RWPE2 (cell line): ENCODE measurements around the gene HMGA1.

Experiments
- ATAC-seq: fragments of 200-7000 bp; cut with Tn5 transposase; 3 replicates; pipeline ENCODE4 v1.9.1; 2021; ENCODE audit warnings: low read depth
- DNase-seq: peaks from one replicate; pipeline ENCODE4 v3.0.0-alpha.2; 2020; ENCODE audit warnings: low spot score
- H3K27ac ChIP-seq: fragments of 450-650 bp; 2 replicates; pipeline ENCODE4 v1.5.1; 2017; ENCODE audit warnings: mild to moderate bottlenecking; ENCODE audit not compliant: poor library complexity, severe bottlenecking
- H3K27me3 ChIP-seq: fragments of 250-450 bp; sonication (Bioruptor Pico); 2 replicates; pipeline ENCODE4 v1.5.1; 2021; ENCODE audit warnings: mild to moderate bottlenecking, moderate library complexity; ENCODE audit not compliant: insufficient read depth, poor library complexity, severe bottlenecking
- H3K36me3 ChIP-seq: fragments of 250-450 bp; sonication (Bioruptor Pico); 2 replicates; pipeline ENCODE4 v1.5.1; 2020; ENCODE audit warnings: low read depth, mild to moderate bottlenecking, moderate library complexity
- H3K4me1 ChIP-seq: fragments of 250-450 bp; sonication (Bioruptor Pico); 2 replicates; pipeline ENCODE4 v1.5.1; 2021; ENCODE audit warnings: mild to moderate bottlenecking, moderate library complexity; ENCODE audit not compliant: insufficient read depth, poor library complexity, severe bottlenecking
- H3K4me3 ChIP-seq: fragments of 250-450 bp; sonication (Bioruptor Pico); 2 replicates; pipeline ENCODE4 v1.5.1; 2021; ENCODE audit warnings: mild to moderate bottlenecking, moderate library complexity; ENCODE audit not compliant: severe bottlenecking
- H3K9me3 ChIP-seq: fragments of 250-450 bp; sonication (Bioruptor Pico); 2 replicates; pipeline ENCODE4 v1.5.1; 2021; ENCODE audit warnings: mild to moderate bottlenecking, moderate library complexity; ENCODE audit not compliant: severe bottlenecking
- CTCF ChIP-seq: fragments of 450-650 bp; IDR thresholded peaks from one replicate; pipeline ENCODE4 v1.5.1; 2017; ENCODE audit warnings: mild to moderate bottlenecking, moderate library complexity; ENCODE audit not compliant: poor library complexity, severe bottlenecking

HMGA1 gene

GRCh38 chr6:34195726-34196115 is 41.0 kb upstream of the HMGA1 start:
- ATAC-seq: no peak; the same call in 2 of the 3 replicates
- Histone ChIP-seq H3K4me1 (no peaks in the 10 kb centered on the region), H3K27ac (no peak overlapping the region), H3K4me3 (no peak overlapping the region), H3K27me3 (no peaks in the 10 kb centered on the region), H3K9me3 (no peaks in the 10 kb centered on the region), H3K36me3 (no peaks in the 10 kb centered on the region)
- DNase-seq: no peak
- no peak for TF ChIP-seq CTCF

GRCh38 chr6:34196116-34196832 is 40.4 kb upstream of the HMGA1 start:
- H3K4me1 ChIP-seq: no peaks in the 10 kb centered on the region
- ATAC-seq (peak; percentile 89), DNase-seq (no peak)
- H3K9me3 ChIP-seq: no peaks in the 10 kb centered on the region
- peak; percentile 94 for TF ChIP-seq CTCF
- H3K27ac ChIP-seq: no peak overlapping the region
- H3K4me3 ChIP-seq: no peak overlapping the region
- no peaks in the 10 kb centered on the region for H3K27me3 ChIP-seq
- H3K36me3 ChIP-seq: no peaks in the 10 kb centered on the region

GRCh38 chr6:34196833-34197195 is 39.9 kb upstream of the HMGA1 start:
- Histone ChIP-seq H3K36me3 (no peaks in the 10 kb centered on the region), H3K4me1 (no peaks in the 10 kb centered on the region), H3K27me3 (no peaks in the 10 kb centered on the region), H3K27ac (no peak overlapping the region), H3K4me3 (no peak overlapping the region), H3K9me3 (no peaks in the 10 kb centered on the region)
- TF ChIP-seq CTCF: no peak
- no peak; the same call in 1 of the 3 replicates for ATAC-seq
- DNase-seq: no peak

GRCh38 chr6:34200340-34200971 is 36.2 kb upstream of the HMGA1 start:
- Histone ChIP-seq H3K27me3 (no peaks in the 10 kb centered on the region), H3K27ac (no peak overlapping the region), H3K9me3 (no peaks in the 10 kb centered on the region), H3K4me3 (no peak overlapping the region), H3K4me1 (no peaks in the 10 kb centered on the region), H3K36me3 (no peaks in the 10 kb centered on the region)
- DNase-seq (no peak), ATAC-seq (no peak)
- no peak for TF ChIP-seq CTCF
